A673 (cell line): ENCODE measurements around the gene CMIP. TPM values are rescaled to one million over a fixed set of nuclear protein-coding genes. Genes with fewer than 3 reads are reported as not detected.
"Not testable (repeated sequence)": the region's sequence is repeated elsewhere in the genome, so short reads cannot be mapped to it uniquely, and the experiment has no call there.

Experiments
- BruUV-seq: library from RNA; stranded (reverse); fragments of 400-500 nt; replicated peaks from 2 replicates; lab custom pipeline; 2021; lab: Mats Ljungman, UMichigan
- CTCF ChIA-PET: fragments of 300-600 bp; sonication (Branson Sonifier 250); formaldehyde crosslinking; loops from one replicate; lab custom pipeline; 2022; ENCODE audit warnings: antibody characterized with exemption; lab: Charles Lee
- POLR2A ChIA-PET: fragments of 300-600 bp; sonication (Branson Sonifier 250); formaldehyde crosslinking; loops from one replicate; lab custom pipeline; 2022; ENCODE audit warnings: antibody characterized with exemption; ENCODE audit not compliant: low non-redundant PET; lab: Charles Lee
- DNase-seq: peaks from one replicate; pipeline ENCODE4 v3.0.0-alpha.2; 2015; ENCODE audit warnings: low spot score
- H3K27ac ChIP-seq: fragments of 200-600 bp; sonication (generic); 2 replicates; pipeline ENCODE4 v1.5.1; 2016; ENCODE audit warnings: mixed run types, low read depth, mild to moderate bottlenecking, mixed read lengths, antibody characterized with exemption, low read length; ENCODE audit not compliant: poor library complexity, severe bottlenecking
- H3K27me3 ChIP-seq: fragments of 200-600 bp; sonication (generic); replicated peaks from 2 replicates; pipeline ENCODE4 v1.6.1; 2017; ENCODE audit warnings: mixed run types, low read depth, mild to moderate bottlenecking, mixed read lengths, antibody characterized with exemption, low read length; ENCODE audit not compliant: insufficient read depth, poor library complexity
- H3K36me3 ChIP-seq: fragments of 200-600 bp; sonication (generic); 2 replicates; pipeline ENCODE4 v1.6.1; 2016; ENCODE audit warnings: mixed run types, mild to moderate bottlenecking, mixed read lengths, antibody characterized with exemption, low read length; ENCODE audit not compliant: insufficient read depth, poor library complexity, severe bottlenecking
- H3K4me1 ChIP-seq: fragments of 200-600 bp; sonication (generic); 2 replicates; pipeline ENCODE4 v1.6.1; 2017; ENCODE audit warnings: mixed run types, mild to moderate bottlenecking, mixed read lengths, antibody characterized with exemption, low read length; ENCODE audit not compliant: insufficient read depth, poor library complexity, severe bottlenecking
- H3K4me3 ChIP-seq: fragments of 200-600 bp; sonication (generic); 2 replicates; pipeline ENCODE4 v1.5.1; 2016; ENCODE audit warnings: low read depth, mixed run types, mild to moderate bottlenecking, mixed read lengths, low read length; ENCODE audit not compliant: poor library complexity, severe bottlenecking
- H3K9me3 ChIP-seq: fragments of 200-600 bp; sonication (generic); 2 replicates; pipeline ENCODE4 v1.6.1; 2016; ENCODE audit warnings: mixed run types, low read depth, mild to moderate bottlenecking, mixed read lengths, antibody characterized with exemption, low read length; ENCODE audit not compliant: poor library complexity, severe bottlenecking
- EZH2 ChIP-seq: fragments of 200-600 bp; sonication (generic); IDR thresholded peaks from 2 replicates; pipeline ENCODE4 v1.6.1; 2017; ENCODE audit warnings: borderline replicate concordance, low read depth, mild to moderate bottlenecking, mixed read lengths, antibody characterized with exemption, low read length; ENCODE audit not compliant: poor library complexity, severe bottlenecking
- intact Hi-C: fragments of 100-400 bp; cut with micrococcal nuclease; formaldehyde crosslinking; loops from one replicate; pipeline ENCODE4 v1.10.0; 2022; ENCODE audit not compliant: unreplicated experiment
- total RNA-seq: library from RNA; stranded (reverse); gene quantifications from 2 replicates; pipeline ENCODE4 v1.2.3, GENCODE V29; 2021
- TF ChIP-seq, protein P1 (sequence below): fragments of 300-800, 200-600 bp; sonication (generic); conservative IDR thresholded peaks from 2 replicates; pipeline ENCODE4 v1.5.1; 2017; ENCODE audit warnings: low read depth, mild to moderate bottlenecking, antibody characterized with exemption, low read length, moderate library complexity, mixed read lengths

CMIP gene
- total RNA-seq, 1 experiment from 2014 or later = 25.5 TPM

- no peak overlapping the region for H3K4me3 ChIP-seq
- BruUV-seq = no TSS peak
- H3K4me1 ChIP-seq = no peaks in the 10 kb centered on the region
- ChIA-PET CTCF (no interaction called here), POLR2A (no interaction called here)
- no peak overlapping the region for H3K27ac ChIP-seq
- intact Hi-C loops = no loop called here
- no peaks in the 10 kb centered on the region for H3K9me3 ChIP-seq
- no peak for DNase-seq
- no peaks in the 10 kb centered on the region for H3K27me3 ChIP-seq
- TF ChIP-seq, protein P1, sequence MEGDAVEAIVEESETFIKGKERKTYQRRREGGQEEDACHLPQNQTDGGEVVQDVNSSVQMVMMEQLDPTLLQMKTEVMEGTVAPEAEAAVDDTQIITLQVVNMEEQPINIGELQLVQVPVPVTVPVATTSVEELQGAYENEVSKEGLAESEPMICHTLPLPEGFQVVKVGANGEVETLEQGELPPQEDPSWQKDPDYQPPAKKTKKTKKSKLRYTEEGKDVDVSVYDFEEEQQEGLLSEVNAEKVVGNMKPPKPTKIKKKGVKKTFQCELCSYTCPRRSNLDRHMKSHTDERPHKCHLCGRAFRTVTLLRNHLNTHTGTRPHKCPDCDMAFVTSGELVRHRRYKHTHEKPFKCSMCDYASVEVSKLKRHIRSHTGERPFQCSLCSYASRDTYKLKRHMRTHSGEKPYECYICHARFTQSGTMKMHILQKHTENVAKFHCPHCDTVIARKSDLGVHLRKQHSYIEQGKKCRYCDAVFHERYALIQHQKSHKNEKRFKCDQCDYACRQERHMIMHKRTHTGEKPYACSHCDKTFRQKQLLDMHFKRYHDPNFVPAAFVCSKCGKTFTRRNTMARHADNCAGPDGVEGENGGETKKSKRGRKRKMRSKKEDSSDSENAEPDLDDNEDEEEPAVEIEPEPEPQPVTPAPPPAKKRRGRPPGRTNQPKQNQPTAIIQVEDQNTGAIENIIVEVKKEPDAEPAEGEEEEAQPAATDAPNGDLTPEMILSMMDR = no peak
- TF ChIP-seq EZH2 = no peak
- no peaks in the 10 kb centered on the region for H3K36me3 ChIP-seq
These were observed 130.7 kb downstream of the CMIP start for GRCh38 chr16:81575307-81575706.

DNA sequence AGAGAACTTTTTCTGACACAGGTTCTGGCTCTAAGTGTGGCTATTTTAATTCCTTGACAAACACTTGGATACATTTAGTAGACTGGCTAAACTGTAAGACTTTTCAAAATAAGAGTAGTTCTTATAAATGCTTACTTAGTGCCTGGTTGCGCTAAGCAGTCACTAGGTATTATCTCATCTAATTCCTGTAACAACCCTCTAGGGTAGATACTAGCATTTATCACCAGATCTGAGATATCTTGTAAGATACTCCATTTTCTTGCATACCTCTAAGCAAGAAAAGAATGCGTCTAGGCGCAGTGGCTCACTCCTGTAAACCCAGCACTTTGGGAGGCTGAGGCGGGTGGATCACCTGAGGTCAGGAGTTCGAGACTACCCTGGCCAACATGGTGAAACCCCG, 131.2 kb downstream of the CMIP start:
- POLR2A ChIA-PET = no interaction called here
- DNase-seq = no peak
- no peak for TF ChIP-seq EZH2
- TF ChIP-seq, protein P1 = no peak
- Histone ChIP-seq H3K36me3 (no peaks in the 10 kb centered on the region), H3K27me3 (no peaks in the 10 kb centered on the region), H3K4me1 (no peaks in the 10 kb centered on the region), H3K4me3 (no peak overlapping the region), H3K27ac (no peak overlapping the region), H3K9me3 (no peaks in the 10 kb centered on the region)
- CTCF ChIA-PET = no interaction called here
- intact Hi-C loops = no loop called here
- no TSS peak for BruUV-seq

GRCh38 chr16:81576696-81577095, 132.1 kb downstream of the CMIP start:
- no peaks in the 10 kb centered on the region for H3K9me3 ChIP-seq
- intact Hi-C loops = no loop called here
- POLR2A ChIA-PET = no interaction called here
- no peaks in the 10 kb centered on the region for H3K4me1 ChIP-seq
- no peaks in the 10 kb centered on the region for H3K36me3 ChIP-seq
- DNase-seq = no peak
- CTCF ChIA-PET = no interaction called here
- no peaks in the 10 kb centered on the region for H3K27me3 ChIP-seq
- no peak for TF ChIP-seq EZH2
- TF ChIP-seq, protein P1 = no peak
- H3K27ac ChIP-seq = no peak overlapping the region
- no TSS peak for BruUV-seq
- no peak overlapping the region for H3K4me3 ChIP-seq

GRCh38 chr16:81577272-81577671, 132.7 kb downstream of the CMIP start:
- BruUV-seq, H3K4me1 ChIP-seq, H3K27me3 ChIP-seq, H3K4me3 ChIP-seq, intact Hi-C loops, H3K9me3 ChIP-seq, POLR2A ChIA-PET, DNase-seq, H3K27ac ChIP-seq, CTCF ChIA-PET, H3K36me3 ChIP-seq: not testable (repeated sequence)
